NCI-H345 (cell line): ENCODE data around the gene MYO16.
A peak's percentile ranks its signal among the peaks of the same experiment; 100 is the strongest.
"Not testable (repeated sequence)": the region's sequence is repeated elsewhere in the genome, so short reads cannot be mapped to it uniquely, and the experiment has no call there.

Experiments used
- DNase-seq: peaks from one replicate; lab custom pipeline; 2025; lab: John Stamatoyannopoulos, UW

The MYO16 gene

DNA sequence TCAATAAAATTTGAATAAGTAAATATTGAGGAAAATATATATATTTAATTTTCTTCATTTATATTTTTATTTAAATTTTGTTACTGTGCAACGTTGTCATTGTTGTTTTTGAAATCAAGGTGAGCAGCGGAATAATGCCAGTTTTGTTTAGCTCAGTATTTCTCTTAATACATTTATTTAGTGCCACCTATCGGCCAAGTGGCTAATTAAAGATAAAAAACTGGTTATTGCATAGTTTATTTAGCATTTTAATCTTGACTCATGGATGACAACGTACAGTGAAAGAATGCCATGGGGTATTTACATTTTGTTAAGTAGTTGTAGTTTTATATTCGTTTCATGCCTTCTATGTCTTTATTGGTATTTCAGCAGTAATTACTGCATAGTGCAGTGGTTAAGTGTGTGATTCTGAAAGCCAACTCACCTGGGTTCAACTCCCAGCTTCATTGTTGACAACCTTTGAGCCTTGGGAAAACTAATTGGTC, 265.9 kb downstream of the MYO16 start:
- DNase-seq: peak; percentile 63

DNA sequence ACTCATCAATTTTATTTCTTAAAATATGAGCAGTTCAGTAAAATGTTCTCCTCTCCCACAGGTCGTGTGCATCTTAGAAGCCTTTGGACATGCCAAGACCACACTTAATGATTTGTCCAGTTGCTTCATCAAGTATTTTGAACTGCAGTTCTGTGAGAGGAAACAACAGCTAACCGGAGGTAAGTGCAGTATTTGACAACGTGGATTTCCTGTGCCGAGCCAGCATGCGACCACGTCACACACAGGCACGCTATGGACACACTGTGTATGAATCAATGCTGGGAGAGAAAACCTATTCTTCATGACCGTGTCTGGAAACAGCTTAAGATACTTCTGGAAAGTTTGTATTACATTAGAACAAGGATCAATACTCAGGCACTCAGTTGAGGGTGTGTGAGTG, 268.5 kb downstream of the MYO16 start:
- no peak for DNase-seq

DNA sequence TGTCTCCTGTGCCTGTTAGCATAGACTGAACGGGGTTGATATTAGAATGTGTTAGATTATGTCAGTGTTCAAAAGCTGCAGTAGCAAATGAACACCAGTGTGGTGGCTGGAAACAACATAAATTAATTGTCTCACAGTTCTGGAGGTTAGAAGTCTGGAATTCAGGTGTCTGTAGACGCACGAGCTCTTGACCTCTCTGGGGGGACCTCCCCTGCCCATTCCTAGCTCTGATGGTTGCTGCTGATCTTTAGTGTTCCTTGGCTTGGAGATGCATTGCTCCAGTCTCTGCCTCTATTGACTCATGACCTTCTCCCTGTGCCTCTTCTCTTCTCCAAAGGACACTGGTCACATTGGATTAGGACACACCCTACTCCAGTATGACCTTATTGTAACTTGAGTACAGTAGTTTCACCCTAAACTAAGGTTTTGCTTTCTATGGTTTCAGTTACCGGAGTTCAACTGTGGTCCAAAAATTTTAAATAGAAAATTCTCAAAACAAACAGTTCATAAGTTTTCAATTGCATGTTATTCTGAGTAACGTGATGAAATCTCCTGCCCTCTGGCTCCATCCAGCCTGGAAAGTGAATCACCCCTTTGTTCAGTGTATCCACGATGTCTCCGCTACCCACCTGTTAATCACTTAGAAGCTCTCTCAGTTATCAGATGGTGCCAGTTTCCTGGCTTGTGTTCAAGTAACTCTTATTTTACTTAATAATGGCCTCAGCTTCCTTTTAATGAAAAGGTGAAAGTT, 273.2 kb downstream of the MYO16 start:
- DNase-seq: no peak

GRCh38 chr13:108903613-108904012, 274.2 kb downstream of the MYO16 start:
- DNase-seq: no peak

DNA sequence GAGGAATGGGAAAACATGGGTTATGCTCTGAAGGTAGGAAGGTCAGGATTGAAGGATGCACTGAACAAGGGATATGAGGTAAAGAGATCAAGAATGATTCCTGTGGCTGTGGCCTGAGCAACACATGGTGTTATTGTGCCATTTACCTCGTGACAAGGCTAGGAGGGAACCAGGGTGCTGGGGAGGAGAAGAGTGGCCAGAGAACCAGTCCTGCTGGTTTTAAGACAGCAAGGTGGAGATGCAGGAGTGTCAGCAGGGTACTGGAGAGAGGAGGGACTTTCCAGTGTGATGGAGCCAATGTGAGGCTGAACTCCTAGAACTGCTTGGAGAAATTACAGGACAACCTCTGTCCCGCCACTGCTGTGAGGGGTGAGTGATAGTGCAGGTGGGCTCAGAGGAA, 282.4 kb downstream of the MYO16 start:
- DNase-seq: no peak

DNA sequence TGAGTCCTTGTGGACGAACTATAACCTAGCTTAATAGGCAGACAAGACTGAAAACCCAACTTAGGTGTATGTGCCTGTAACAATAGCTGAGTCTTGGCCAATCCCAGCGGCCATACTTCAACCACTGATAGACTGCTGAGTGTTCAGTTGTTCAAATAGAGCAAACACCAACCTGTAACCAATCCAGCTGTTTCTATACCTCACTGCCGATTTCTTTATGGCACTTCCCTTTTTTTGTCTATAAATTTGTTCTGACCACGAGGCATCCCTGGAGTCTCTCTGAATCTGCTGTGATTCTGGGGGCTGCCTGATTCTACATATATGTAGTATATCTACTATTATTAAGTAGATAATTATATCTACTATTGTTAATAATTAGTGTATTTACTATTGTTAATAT, 284.3 kb downstream of the MYO16 start:
- DNase-seq: not testable (repeated sequence)

DNA sequence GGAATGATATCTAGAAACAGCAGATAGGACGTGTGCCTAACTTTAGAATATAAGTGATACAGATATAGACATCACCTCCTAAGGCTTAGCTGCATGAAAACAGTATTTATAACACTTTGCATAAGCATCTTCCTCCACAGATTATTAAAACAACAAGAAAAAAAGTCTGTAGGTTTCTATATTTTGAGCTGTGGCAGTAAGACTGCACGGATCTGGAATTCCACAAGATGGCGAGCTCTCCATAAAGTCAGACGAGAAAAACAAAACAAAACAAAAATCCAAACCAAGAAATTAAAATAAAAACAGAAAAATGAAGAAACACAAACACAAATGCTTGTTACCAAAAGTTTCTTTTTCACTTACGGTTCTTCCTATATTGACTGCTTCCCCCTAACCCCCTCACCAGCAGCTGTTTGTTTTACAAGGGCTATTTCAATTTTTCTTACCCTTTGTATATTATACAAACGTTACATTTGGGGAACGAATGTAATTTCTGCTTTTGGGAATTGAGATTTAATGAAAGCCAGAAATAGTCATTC, 285.8 kb downstream of the MYO16 start:
- DNase-seq: peak; percentile 43

DNA sequence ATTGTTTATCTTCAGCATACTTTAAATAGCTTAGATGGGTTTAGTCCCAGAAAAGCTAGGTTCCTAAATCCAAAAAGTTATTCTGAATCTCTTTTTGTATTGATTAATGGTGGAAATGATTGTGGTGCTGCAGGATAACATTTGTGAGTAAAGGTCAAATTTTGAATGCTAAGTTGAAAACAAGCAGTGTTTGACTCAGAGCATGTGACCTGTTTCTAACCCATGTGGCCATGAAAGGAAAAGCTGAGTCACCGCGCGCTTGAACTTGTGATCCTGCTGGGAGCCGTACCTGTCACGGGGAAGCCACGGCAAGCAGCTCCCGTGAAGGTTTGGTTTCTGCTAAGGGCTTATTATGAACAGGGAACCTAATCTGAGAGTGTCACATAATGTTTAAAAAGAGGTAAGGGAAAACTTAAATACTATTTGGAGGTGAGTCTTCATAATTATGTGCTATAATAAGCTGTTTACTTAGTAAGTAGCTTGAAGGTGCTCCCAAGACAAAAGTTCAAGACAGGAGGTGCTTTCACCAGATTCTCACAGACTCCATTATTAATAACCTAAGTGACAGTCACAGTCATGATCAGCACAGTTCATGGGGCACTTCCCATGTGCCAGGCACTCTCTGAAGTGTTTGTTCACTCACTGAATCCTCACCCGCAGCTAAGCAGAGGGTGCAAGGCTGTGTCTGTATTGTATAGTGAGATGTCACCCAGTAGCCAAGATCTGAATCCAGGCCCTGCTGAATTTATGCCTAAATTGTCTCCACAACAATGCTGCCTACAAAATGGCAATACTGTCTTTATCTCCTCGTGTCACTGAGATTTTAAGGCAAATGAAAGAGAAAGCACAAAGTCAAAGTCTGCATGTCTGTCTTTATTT, 286.5 kb downstream of the MYO16 start:
- DNase-seq: peak; percentile 81

DNA sequence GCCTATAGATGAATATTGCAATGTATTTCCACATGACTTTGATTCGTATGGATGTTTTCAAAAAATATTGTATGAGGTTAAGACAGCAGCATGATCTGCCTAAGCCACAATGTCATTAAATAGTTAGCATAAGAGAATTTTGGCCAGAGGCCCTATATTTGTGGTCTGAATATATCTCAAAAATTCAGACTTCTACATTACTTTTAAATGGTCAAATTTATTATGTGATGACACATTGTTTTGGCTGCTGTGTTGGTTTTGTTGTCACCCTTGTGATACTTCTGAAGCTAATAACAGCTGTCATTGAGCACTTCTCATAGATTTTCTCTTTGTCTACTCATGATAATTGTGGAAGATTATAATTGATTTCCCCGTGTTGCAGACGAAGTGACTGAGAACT, 288.2 kb downstream of the MYO16 start:
- no peak for DNase-seq

GRCh38 chr13:108919036-108919907, 289.9 kb downstream of the MYO16 start:
- peak; percentile 55 for DNase-seq

- DNase-seq: no peak
Measured at GRCh38 chr13:108920137-108920536, 290.7 kb downstream of the MYO16 start.

DNA sequence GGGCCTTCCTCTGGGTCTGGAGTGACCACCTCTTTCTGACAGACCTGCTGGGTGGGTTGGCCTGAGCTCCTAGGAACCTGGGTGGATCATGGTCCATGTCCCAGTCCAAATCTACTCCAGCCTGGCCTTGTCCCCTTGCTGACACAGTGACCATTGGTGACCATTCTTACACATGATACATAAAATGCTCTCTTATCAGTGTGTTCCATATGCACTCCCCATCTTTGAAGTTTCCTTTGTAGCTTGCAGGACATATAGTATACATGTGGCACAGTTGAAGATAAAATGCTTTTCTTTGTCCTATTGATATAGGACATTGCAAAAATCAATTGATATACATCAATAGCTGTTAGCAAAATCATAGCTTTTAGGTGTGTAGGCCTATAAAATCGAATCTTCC, 291.8 kb downstream of the MYO16 start:
- DNase-seq: no peak

GRCh38 chr13:108922108-108922507, 292.7 kb downstream of the MYO16 start:
- DNase-seq: no peak

- DNase-seq: no peak
Measured at GRCh38 chr13:108923386-108924047, 294.1 kb downstream of the MYO16 start.

DNA sequence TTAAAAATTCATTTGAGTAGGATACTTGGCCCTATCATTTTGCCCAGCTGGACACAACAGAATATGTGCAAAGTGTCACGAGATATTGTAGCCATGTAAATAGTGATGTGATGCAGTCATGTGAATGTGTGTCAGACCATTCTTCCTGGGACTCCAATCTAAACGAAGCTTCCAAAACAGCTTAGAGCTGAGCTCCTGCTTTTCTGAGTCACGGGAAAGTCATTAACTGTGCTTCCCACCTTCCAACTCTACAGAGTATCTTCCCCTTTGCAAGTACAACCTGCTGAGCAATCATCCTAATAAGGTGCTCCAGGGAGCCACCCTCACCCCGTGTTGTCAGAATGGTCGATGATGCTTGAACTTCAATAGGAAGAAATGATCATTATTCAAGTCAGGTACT, 294.7 kb downstream of the MYO16 start:
- no peak for DNase-seq

GRCh38 chr13:108924541-108924940, 295.1 kb downstream of the MYO16 start:
- DNase-seq: no peak

- DNase-seq: no peak
Measured at GRCh38 chr13:108925070-108925469, 295.7 kb downstream of the MYO16 start.

- DNase-seq: no peak
Measured at GRCh38 chr13:108926862-108927261, 297.5 kb downstream of the MYO16 start.

DNA sequence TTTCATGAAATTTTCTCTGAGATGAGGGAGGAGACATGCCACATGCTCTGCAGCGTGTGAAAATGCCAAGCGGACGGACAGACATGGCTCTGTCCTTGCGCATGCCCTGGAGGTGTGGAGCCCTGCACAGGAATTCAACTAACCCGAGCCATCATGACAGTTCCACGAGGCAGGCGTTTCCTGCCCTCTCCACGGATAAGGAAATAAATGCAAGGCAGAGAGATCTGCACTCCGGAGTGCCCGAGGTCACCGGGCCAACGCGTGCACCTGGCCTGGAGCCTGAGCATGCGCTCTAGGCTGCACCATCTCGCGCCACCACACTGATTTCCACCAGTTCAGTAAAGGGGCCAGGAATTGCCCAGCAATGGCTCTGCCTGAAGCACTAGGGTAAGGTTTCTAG, 298.2 kb downstream of the MYO16 start:
- no peak for DNase-seq

DNA sequence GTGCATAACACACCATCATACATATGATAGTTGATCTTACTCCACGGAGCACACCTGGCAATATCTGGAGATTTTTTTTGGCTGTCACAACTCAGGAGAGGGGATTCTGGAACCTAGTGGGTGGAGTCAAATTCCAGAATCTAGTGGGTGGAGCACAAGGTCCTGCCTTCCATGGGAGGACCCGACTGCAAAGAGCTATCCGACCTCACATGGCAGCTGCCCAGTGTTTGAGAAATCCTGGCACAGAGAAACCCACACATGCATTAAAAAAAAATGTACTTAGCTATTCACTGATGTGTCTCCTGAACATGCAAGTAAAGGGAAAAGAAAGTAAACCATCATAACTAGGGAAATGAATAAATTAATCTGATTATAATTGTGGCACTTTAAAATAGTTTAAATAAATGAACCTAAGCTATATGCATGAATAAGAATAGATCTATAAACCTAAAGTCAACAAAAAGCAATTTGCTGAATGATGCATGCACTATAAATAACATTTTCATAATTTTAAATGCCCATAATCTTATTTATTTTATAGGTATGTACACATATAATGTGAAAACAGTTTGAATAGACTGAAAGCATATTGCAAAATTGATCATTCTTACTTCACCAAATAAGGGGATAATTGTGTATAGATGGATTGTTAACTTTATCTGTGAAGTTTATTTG, 300.3 kb downstream of the MYO16 start:
- DNase-seq: no peak

- no peak for DNase-seq
Measured at GRCh38 chr13:108932196-108932595, 302.8 kb downstream of the MYO16 start.
